ENCODE results near the gene CISD1.
"Not testable (repeated sequence)": the region's sequence is repeated elsewhere in the genome, so short reads cannot be mapped to it uniquely, and the experiment has no call there.

CISD1 gene

DNA sequence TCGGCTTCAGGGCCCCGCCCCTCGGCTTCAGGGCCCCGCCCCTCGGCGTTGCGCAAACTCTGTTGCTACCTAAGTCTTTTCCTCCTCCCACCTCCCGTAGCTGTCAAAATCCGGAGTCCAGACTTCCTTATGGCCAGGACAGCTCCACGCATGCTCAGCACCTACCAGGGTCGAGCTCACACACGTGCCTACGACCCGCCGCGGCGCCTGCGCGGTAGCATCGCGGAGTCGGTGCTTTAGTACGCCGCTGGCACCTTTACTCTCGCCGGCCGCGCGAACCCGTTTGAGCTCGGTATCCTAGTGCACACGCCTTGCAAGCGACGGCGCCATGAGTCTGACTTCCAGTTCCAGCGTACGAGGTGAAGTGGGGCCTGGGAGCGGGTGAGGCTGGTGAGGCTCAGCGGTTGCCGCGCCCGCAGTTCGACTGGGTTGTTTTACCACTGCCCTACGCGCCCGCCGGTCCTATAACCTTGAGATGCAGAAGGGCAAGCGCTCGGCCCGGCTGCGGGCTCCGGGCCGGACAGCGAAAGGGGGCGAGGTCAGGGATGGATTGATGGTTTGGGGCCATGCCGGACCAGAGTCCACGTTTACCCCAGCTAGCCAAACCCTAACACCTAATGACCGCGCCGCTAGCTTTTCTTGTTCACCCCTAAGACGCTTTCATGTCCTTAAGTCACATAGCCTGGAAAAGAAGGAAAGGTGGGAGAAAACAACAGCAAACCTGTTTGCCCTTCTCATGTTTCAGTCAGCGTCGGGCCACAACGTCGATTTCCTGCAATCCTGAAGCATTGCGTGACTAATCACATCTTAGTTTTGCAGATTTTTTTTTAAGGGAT lies at the start of gene CISD1:
Gene CISD1 (plus strand): TSS at position 217 of the 836 bp plus-strand sequence. CDS start 112 bp downstream, at position 329.
- peak within 1 kb of the TSS; percentile 97 to 99 for H3K4me3 Mint-ChIP-seq
- H3K36me3 Mint-ChIP-seq, result peaks cover 0 to 12% of the 10 kb centered on the region in 2 donors
- H3K4me1 Mint-ChIP-seq, result peaks cover 14 to 26% of the 10 kb centered on the region in 2 donors
- peak within 1 kb of the TSS; percentile 97 for H3K27ac Mint-ChIP-seq
- no peaks in the 10 kb centered on the region for H3K27me3 Mint-ChIP-seq
- ATAC-seq (replicated peaks) (peak; percentile 73 to 78), DNase-seq (peak; percentile 96)
- no peaks in the 10 kb centered on the region for H3K9me3 Mint-ChIP-seq

- DNase-seq, result no peak
- no peaks in the 10 kb centered on the region for H3K9me3 Mint-ChIP-seq
- ATAC-seq (replicated peaks), result no peak
- no peak overlapping the region for H3K4me3 Mint-ChIP-seq
- H3K36me3 Mint-ChIP-seq, result peaks cover 6 to 17% of the 10 kb centered on the region in 2 donors
- H3K4me1 Mint-ChIP-seq, result peaks cover 0 to 2% of the 10 kb centered on the region in 2 donors
- no peaks in the 10 kb centered on the region for H3K27me3 Mint-ChIP-seq
- H3K27ac Mint-ChIP-seq, result no peak overlapping the region
Measured at GRCh38 chr10:58219875-58220274, 49.1 kb upstream of the CISD1 start.

DNA sequence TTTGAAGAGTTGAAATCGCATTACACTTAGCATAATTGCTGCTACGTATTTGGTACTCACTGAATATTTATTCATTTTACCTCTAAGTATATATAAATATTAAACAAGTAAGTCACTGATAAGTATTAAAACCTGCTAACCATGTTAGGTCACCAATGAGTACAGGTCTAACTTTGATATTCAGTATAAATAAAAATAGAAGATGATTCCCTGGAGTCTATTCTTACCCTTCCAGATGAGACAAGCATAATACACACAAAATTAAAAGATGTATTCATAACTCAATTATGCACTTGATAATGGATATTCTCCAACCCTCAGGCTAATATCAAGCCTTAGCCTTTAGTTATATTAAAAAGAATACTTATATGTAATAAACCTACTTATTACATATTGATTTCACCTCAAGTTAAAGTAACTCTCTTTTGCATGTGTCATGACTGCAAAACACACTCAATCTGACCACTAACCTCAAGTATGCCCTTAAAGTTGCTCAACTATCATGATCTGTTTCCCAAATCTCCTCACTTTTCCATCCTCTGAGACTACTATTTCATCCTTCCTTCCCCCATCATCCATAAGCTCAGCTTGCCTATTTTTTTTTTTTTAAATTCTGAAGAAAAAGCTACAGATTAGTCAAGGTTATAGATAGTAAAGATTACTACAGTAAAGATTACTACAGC lies 48.1 kb upstream of the CISD1 start:
- no peak for DNase-seq
- Mint-ChIP-seq H3K36me3 (peaks cover 6 to 19% of the 10 kb centered on the region in 2 donors), H3K9me3 (no peaks in the 10 kb centered on the region), H3K27me3 (no peaks in the 10 kb centered on the region), H3K4me1 (peaks cover 0 to 2% of the 10 kb centered on the region in 2 donors), H3K27ac (no peak overlapping the region), H3K4me3 (no peak overlapping the region)
- no peak for ATAC-seq (replicated peaks)

DNA sequence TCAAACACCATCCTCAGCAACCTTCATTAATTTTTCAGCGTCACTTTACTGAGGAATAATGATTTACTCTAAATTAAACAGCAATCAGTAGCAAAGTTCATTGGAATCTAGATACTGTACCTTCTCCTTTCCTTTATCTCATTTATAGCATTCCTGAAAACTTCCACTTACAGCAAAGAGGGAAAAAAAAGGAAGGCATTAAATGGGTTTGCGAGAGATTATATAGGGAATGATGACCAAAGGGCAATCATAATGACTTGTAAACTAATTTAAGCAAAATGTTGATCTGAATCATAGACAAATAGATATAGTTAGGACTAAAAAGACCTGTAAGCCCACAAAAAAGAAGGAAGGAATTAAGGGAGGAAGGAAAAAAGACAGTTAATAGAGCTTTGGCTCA lies 43.3 kb upstream of the CISD1 start:
- no peak for DNase-seq
- Mint-ChIP-seq H3K27me3 (no peaks in the 10 kb centered on the region), H3K9me3 (no peaks in the 10 kb centered on the region), H3K27ac (no peak overlapping the region), H3K36me3 (peaks cover 12 to 35% of the 10 kb centered on the region in 2 donors), H3K4me3 (no peak overlapping the region), H3K4me1 (peaks cover 0 to under 1% of the 10 kb centered on the region in 2 donors)
- no peak for ATAC-seq (replicated peaks)

GRCh38 chr10:58229856-58230255 lies 39.1 kb upstream of the CISD1 start:
- Mint-ChIP-seq H3K36me3 (peaks cover 41 to 65% of the 10 kb centered on the region in 2 donors), H3K4me1 (peaks cover 12 to 22% of the 10 kb centered on the region in 2 donors)
- H3K4me3 Mint-ChIP-seq; H3K27ac Mint-ChIP-seq; ATAC-seq (replicated peaks); H3K9me3 Mint-ChIP-seq; H3K27me3 Mint-ChIP-seq; DNase-seq: not testable (repeated sequence)

DNA sequence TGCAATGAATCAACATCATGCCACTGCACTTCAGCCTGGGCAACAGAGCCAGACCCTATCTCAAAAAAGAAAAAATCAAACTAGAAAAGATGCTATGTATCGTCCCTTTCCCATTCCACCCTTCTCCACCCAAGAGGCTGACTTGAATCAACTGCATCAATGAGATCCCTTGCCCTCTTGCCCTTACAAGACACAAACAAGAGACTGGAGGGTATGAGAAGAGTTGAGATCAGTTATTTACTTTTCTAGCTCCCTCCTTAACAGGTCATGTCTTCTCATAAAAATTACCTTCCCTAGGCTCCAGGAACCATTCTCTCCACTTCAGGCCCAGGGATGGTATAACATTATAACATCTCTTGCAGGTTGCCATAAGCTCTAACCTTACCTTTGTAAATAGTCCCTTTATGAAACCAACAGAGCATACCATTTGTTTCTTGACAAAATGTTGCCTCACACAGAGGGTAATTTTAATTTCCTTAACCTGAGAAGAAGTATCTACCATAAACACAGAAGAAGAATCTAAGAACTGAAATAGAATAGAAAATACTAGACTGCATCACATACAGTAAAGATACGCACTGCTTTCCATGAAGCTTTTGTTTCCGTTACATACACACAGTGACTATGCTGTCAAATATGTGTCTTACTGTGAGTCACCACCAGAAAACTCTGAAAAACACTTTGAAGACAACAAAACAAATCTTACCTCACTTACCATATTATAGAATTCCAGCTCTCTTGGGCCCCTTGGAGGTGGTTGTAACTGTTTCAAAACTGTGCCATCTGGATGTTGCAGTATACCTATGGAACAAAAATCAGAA lies 31.7 kb upstream of the CISD1 start:
- no peak for ATAC-seq (replicated peaks)
- peaks cover 33 to 48% of the 10 kb centered on the region in 2 donors for H3K36me3 Mint-ChIP-seq
- H3K27ac Mint-ChIP-seq, result no peak overlapping the region
- H3K9me3 Mint-ChIP-seq, result peaks cover 0 to 6% of the 10 kb centered on the region in 2 donors
- no peak overlapping the region for H3K4me3 Mint-ChIP-seq
- no peak for DNase-seq
- peaks cover 37 to 71% of the 10 kb centered on the region in 2 donors for H3K4me1 Mint-ChIP-seq
- no peaks in the 10 kb centered on the region for H3K27me3 Mint-ChIP-seq

GRCh38 chr10:58239561-58240169 lies 29.3 kb upstream of the CISD1 start:
- no peaks in the 10 kb centered on the region for H3K27me3 Mint-ChIP-seq
- H3K27ac Mint-ChIP-seq, result peak overlapping the region; percentile 2

DNA sequence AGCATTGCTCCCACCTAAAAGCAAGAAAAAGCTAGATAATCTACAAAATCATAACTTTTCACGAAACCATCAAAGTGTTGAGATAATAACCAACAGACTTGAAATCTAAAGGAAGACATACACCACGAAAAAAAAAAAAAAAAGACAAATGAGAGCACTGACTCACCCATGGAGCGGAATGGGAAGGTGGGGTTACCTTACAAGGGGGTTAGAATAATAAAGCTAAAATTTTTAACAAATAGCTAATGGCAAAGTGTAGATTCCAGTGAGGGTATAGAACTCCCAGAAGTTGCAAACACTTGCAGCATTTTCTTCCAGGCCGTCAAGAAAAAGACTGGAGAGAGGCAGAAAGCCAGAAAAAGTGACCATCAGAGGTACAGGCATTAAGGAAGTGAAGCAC lies 28.4 kb upstream of the CISD1 start:
- Mint-ChIP-seq H3K4me1 (peaks cover 26 to 70% of the 10 kb centered on the region in 2 donors), H3K27ac (no peak overlapping the region)

More at GRCh38 chr10:58239561-58240169, 29.3 kb upstream of the CISD1 start:
- no peak for DNase-seq
- no peak overlapping the region for H3K4me3 Mint-ChIP-seq
- peaks cover 20 to 39% of the 10 kb centered on the region in 2 donors for H3K36me3 Mint-ChIP-seq
- peaks cover 25 to 66% of the 10 kb centered on the region in 2 donors for H3K4me1 Mint-ChIP-seq
- ATAC-seq (replicated peaks), result no peak
- peaks cover 7% of the 10 kb centered on the region in 2 donors for H3K9me3 Mint-ChIP-seq

GRCh38 chr10:58241346-58241745 lies 27.6 kb upstream of the CISD1 start:
- H3K4me1 Mint-ChIP-seq, result peaks cover 29 to 74% of the 10 kb centered on the region in 2 donors
- no peak for ATAC-seq (replicated peaks)
- H3K9me3 Mint-ChIP-seq, result peaks cover 2 to 7% of the 10 kb centered on the region in 2 donors
- H3K27me3 Mint-ChIP-seq, result no peaks in the 10 kb centered on the region
- peaks cover 10 to 29% of the 10 kb centered on the region in 2 donors for H3K36me3 Mint-ChIP-seq
- no peak overlapping the region for H3K27ac Mint-ChIP-seq
- no peak for DNase-seq
- H3K4me3 Mint-ChIP-seq, result no peak overlapping the region

More for the DNA sequence above, 28.4 kb upstream of the CISD1 start:
- no peak overlapping the region for H3K4me3 Mint-ChIP-seq
- DNase-seq (no peak), ATAC-seq (replicated peaks) (no peak)
- no peaks in the 10 kb centered on the region for H3K27me3 Mint-ChIP-seq
- H3K9me3 Mint-ChIP-seq, result peaks cover 2 to 7% of the 10 kb centered on the region in 2 donors
- peaks cover 13 to 30% of the 10 kb centered on the region in 2 donors for H3K36me3 Mint-ChIP-seq

DNA sequence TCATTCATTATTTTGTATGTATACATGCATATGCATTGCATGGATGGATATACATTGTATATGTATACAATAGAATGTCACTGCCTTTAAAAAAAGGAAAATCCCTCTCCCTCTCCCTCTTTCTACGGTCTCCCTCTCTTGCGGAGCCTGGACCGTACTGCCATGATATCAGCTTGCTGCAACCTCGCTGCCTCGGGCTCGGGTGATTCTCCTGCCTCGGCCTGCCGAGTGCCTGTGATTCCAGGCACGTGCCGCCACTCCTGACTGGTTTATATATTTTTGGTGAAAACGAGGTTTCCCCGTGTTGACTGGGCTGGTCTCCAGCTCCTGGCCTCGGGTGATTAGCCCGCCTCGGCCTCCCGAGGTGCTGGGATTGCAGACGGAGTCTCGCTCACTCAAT lies 25.7 kb upstream of the CISD1 start:
- ATAC-seq (replicated peaks) (no peak), DNase-seq (no peak)
- H3K27me3 Mint-ChIP-seq, result no peaks in the 10 kb centered on the region
- no peak overlapping the region for H3K27ac Mint-ChIP-seq
- peaks cover 7 to 8% of the 10 kb centered on the region in 2 donors for H3K9me3 Mint-ChIP-seq
- peaks cover 10 to 24% of the 10 kb centered on the region in 2 donors for H3K36me3 Mint-ChIP-seq
- H3K4me1 Mint-ChIP-seq, result peaks cover 23 to 56% of the 10 kb centered on the region in 2 donors
- H3K4me3 Mint-ChIP-seq, result no peak overlapping the region

DNA sequence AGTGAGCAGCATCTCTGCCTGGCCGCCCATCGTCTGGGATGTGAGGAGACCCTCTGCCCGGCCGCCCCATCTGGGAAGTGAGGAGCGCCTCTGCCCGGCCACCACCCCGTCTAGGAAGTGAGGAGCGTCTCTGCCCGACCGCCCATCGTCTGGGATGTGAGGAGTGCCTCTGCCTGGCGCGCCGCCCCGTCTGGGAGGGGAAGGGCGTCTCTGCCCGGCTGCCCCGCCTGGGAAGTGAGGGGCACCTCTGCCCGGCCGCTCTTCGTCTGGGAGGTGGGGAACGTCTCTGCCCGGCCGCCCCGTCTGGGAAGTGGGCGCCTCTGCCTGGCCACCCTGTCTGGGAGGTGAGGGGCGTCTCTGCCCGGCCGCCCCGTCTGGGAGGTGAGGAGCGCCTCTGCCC lies 25.2 kb upstream of the CISD1 start:
- not testable (repeated sequence) for H3K27ac Mint-ChIP-seq; H3K27me3 Mint-ChIP-seq; H3K4me3 Mint-ChIP-seq; ATAC-seq (replicated peaks); DNase-seq
- Mint-ChIP-seq H3K36me3 (peaks cover 13 to 24% of the 10 kb centered on the region in 2 donors), H3K9me3 (peaks cover 7 to 10% of the 10 kb centered on the region in 2 donors), H3K4me1 (peaks cover 23 to 56% of the 10 kb centered on the region in 2 donors)

DNA sequence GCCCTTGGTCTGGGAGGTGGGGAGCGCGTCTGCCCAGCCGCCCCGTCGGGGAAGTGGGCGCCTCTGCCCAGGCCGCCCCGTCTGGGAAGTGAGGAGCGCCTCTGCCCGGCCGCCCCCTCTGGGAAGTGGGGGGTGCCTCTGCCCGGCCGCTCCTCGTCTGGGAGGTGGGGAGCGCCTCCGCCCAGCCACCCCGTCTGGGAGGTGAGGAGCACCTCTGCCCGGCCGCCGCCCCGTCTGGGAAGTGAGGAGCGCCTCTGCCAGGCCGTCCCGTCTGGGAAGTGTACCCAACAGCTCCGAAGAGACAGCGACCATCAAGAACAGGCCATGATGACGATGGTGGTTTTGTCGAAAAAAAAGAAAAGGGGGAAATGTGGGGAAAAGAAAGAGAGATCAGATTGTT lies 24.7 kb upstream of the CISD1 start:
- not testable (repeated sequence) for ATAC-seq (replicated peaks); H3K4me3 Mint-ChIP-seq; H3K27ac Mint-ChIP-seq; DNase-seq; H3K27me3 Mint-ChIP-seq
- Mint-ChIP-seq H3K9me3 (peaks cover 7 to 10% of the 10 kb centered on the region in 2 donors), H3K4me1 (peaks cover 23 to 54% of the 10 kb centered on the region in 2 donors), H3K36me3 (peaks cover 13 to 24% of the 10 kb centered on the region in 2 donors)

DNA sequence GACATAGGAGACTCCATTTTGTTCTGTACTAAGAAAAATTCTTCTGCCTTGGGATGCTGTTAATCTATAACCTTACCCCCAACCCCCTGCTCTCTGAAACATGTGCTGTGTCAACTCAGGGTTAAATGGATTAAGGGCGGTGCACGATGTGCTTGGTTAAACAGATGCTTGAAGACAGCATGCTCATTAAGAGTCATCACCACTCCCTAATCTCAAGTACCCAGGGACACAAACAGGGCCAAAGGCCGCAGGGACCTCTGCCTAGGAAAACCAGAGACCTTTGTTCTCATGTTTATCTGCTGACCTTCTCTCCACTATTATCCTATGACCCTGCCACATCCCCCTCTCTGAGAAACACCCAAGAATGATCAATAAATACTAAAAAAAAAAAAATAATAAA lies 24.3 kb upstream of the CISD1 start:
- not testable (repeated sequence) for H3K27me3 Mint-ChIP-seq; H3K27ac Mint-ChIP-seq; H3K4me3 Mint-ChIP-seq; DNase-seq; ATAC-seq (replicated peaks)
- Mint-ChIP-seq H3K36me3 (peaks cover 13 to 24% of the 10 kb centered on the region in 2 donors), H3K9me3 (peaks cover 7 to 10% of the 10 kb centered on the region in 2 donors), H3K4me1 (peaks cover 19 to 50% of the 10 kb centered on the region in 2 donors)
